Fibroblast of skin of right biceps (primary cell): ENCODE results near the gene NAA80.
"Not testable (repeated sequence)": the region's sequence is repeated elsewhere in the genome, so short reads cannot be mapped to it uniquely, and the experiment has no call there.

Experiments used
- DNase-seq: peaks from one replicate; pipeline ENCODE4 v3.0.0-alpha.2; 2013

NAA80 gene

GRCh38 chr3:50288387-50289007 is 10.7 kb downstream of the NAA80 start:
- no peak for DNase-seq

GRCh38 chr3:50287262-50287661 is 11.9 kb downstream of the NAA80 start:
- DNase-seq = no peak

GRCh38 chr3:50286322-50287227 is 12.6 kb downstream of the NAA80 start:
- DNase-seq = no peak

- DNase-seq = not testable (repeated sequence)
Measured at GRCh38 chr3:50284121-50284520, 15.1 kb downstream of the NAA80 start.

- DNase-seq = no peak
Measured at GRCh38 chr3:50279255-50280016, 19.8 kb downstream of the NAA80 start.

- no peak for DNase-seq
Measured at GRCh38 chr3:50278880-50279224, 20.4 kb downstream of the NAA80 start, which contains the start of gene LSMEM2. Gene LSMEM2 (plus strand): TSS chr3:50279087. CDS start chr3:50279114, 27 bp downstream.

- no peak for DNase-seq
Measured at GRCh38 chr3:50278123-50278879, 20.9 kb downstream of the NAA80 start.

GRCh38 chr3:50276762-50277101 is 22.5 kb downstream of the NAA80 start:
- no peak for DNase-seq

- no peak for DNase-seq
Measured at GRCh38 chr3:50275996-50276761, 23.0 kb downstream of the NAA80 start.

- DNase-seq = no peak
Measured at GRCh38 chr3:50275141-50275995, 23.8 kb downstream of the NAA80 start.

GRCh38 chr3:50274371-50275104 is 24.7 kb downstream of the NAA80 start:
- peak; percentile 54 for DNase-seq

GRCh38 chr3:50273689-50274065 is 25.5 kb downstream of the NAA80 start:
- DNase-seq = no peak

- DNase-seq = peak; percentile 62
Measured at GRCh38 chr3:50272911-50273688, 26.1 kb downstream of the NAA80 start.

- not testable (repeated sequence) for DNase-seq
Measured at GRCh38 chr3:50272538-50272910, 26.7 kb downstream of the NAA80 start.

- no peak for DNase-seq
Measured at GRCh38 chr3:50271314-50271936, 27.8 kb downstream of the NAA80 start.

GRCh38 chr3:50270422-50271224 is 28.6 kb downstream of the NAA80 start:
- no peak for DNase-seq

GRCh38 chr3:50269977-50270413 is 29.2 kb downstream of the NAA80 start:
- no peak for DNase-seq

- no peak for DNase-seq
Measured at GRCh38 chr3:50269460-50269859, 29.7 kb downstream of the NAA80 start.
